Upper lobe of left lung (tissue), 6 donors: ENCODE results near the gene WDR70. TPM values are rescaled to one million over a fixed set of nuclear protein-coding genes. Genes with fewer than 3 reads are reported as not detected.
"Not testable (repeated sequence)": the region's sequence is repeated elsewhere in the genome, so short reads cannot be mapped to it uniquely, and the experiment has no call there.

Experiments
- ATAC-seq, 2 donors: fragments of 200-7000 bp; cut with Tn5 transposase; one replicate each; pipeline ENCODE4 v1.9.1; 2022; ENCODE audit warnings: mild to moderate bottlenecking in 2 of 2, moderate library complexity in 2 of 2; ENCODE audit not compliant: low FRiP score in 2 of 2
- DNase-seq, 2 donors: peaks; one replicate each; pipeline ENCODE4 v3.0.0-alpha.2; 2019 to 2020
- H3K27ac ChIP-seq, 4 donors: fragments of 200-600 bp; sonication (generic); one replicate each; pipeline ENCODE4 v1.5.1; 2016 to 2019
- H3K27me3 ChIP-seq, 4 donors: fragments of 200-600 bp; sonication (generic); one replicate each; pipeline ENCODE4 v1.5.1; 2017 to 2019
- H3K36me3 ChIP-seq, 4 donors: fragments of 200-600 bp; sonication (generic); one replicate each; pipeline ENCODE4 v1.5.1; 2016 to 2019
- H3K4me1 ChIP-seq, 4 donors: fragments of 200-600 bp; sonication (generic); one replicate each; pipeline ENCODE4 v1.5.1; 2018 to 2019
- H3K4me3 ChIP-seq, 4 donors: fragments of 200-600 bp; sonication (generic); one replicate each; pipeline ENCODE4 v1.5.1; 2017 to 2019; ENCODE audit warnings: mild to moderate bottlenecking in 2 of 4, moderate library complexity in 1 of 4
- H3K9me3 ChIP-seq, 4 donors: fragments of 200-600 bp; sonication (generic); one replicate each; pipeline ENCODE4 v1.5.1; 2018 to 2019
- EP300 ChIP-seq, 4 donors: sonication (generic); formaldehyde crosslinking; IDR thresholded peaks; one replicate each; pipeline ENCODE4 v1.5.1; 2017; ENCODE audit warnings: antibody characterized with exemption in 4 of 4, control low read depth in 2 of 4
- POLR2A ChIP-seq, 4 donors: fragments of 450-650 bp; IDR thresholded peaks; one replicate each; pipeline ENCODE4 v1.5.1; 2016 to 2017; ENCODE audit warnings: antibody characterized with exemption in 4 of 4, mild to moderate bottlenecking in 2 of 4
- POLR2AphosphoS5 ChIP-seq, 2 donors: sonication (generic); formaldehyde crosslinking; IDR thresholded peaks; one replicate each; pipeline ENCODE4 v1.5.1; 2017; ENCODE audit warnings: antibody characterized with exemption in 2 of 2
- WGBS, 2 donors: methylation state at CpG; one replicate each; pipeline ENCODE4 v1.1.5; 2017 to 2018; 5-methylcytosine and 5-hydroxymethylcytosine counted together
- total RNA-seq, 6 donors: library from RNA; depleted of rRNA in 4 of 6; stranded (reverse); fragments of >200 nt in 4 of 6; gene quantifications; one replicate each; pipeline versions ENCODE4 v1.1.0 to v1.2.1, GENCODE V29; 2016 to 2021
- TF ChIP-seq, protein P1 (sequence below), 6 experiments: fragments of 450-650 bp in 4 of 6; fragments of 200-600 bp in 2 of 6; sonication (generic) in 2 of 6; IDR thresholded peaks; one replicate each; pipeline ENCODE4 v1.5.1; 2016 to 2019; ENCODE audit warnings: antibody characterized with exemption in 6 of 6
- donor health status: DM: no; HTN: no; CAD: no; lungs with moderate emphysema.
- donor health status: DM: no; HTN: yes; CAD: no; lungs with severe emphysema.

The WDR70 gene
- total RNA-seq, 6 donors from 2014 or later = 20.7 to 75.4 (median 27.9) TPM

DNA sequence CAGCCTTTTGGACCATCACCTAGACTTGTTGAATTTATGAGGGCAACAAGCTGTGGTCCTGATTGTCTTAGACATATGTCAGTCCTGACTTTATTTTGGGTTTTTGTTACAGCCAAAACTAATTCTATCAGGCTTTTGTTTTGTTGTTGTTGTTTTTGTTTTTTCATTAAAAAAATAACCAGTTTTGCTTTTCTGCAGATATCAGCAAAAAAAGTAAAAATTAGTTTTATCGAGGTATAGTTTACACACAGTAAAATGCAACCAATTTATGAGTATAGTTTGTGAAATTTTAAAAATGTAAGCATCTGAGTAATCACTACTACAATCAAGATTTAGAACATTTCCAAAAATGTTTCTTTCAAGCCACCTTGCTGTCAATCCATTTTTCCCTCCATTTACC is 48.9 kb downstream of the WDR70 start:
- DNase-seq (no peak), ATAC-seq (no peak)
- Histone ChIP-seq H3K36me3 (peaks cover 0 to 16% (median 11%) of the 10 kb centered on the region in 4 donors), H3K9me3 (no peaks in the 10 kb centered on the region), H3K4me1 (no peaks in the 10 kb centered on the region), H3K27me3 (no peaks in the 10 kb centered on the region), H3K27ac (no peak overlapping the region), H3K4me3 (no peak overlapping the region)
- 95 to 100% methylated on average over 1 of the region's 1 CpG for WGBS, 2 donors
- no peak for TF ChIP-seq POLR2AphosphoS5 (IDR thresholded peaks at IDR 0.05)
- no peak for TF ChIP-seq POLR2A (IDR thresholded peaks at IDR 0.05)
- TF ChIP-seq, protein P1, sequence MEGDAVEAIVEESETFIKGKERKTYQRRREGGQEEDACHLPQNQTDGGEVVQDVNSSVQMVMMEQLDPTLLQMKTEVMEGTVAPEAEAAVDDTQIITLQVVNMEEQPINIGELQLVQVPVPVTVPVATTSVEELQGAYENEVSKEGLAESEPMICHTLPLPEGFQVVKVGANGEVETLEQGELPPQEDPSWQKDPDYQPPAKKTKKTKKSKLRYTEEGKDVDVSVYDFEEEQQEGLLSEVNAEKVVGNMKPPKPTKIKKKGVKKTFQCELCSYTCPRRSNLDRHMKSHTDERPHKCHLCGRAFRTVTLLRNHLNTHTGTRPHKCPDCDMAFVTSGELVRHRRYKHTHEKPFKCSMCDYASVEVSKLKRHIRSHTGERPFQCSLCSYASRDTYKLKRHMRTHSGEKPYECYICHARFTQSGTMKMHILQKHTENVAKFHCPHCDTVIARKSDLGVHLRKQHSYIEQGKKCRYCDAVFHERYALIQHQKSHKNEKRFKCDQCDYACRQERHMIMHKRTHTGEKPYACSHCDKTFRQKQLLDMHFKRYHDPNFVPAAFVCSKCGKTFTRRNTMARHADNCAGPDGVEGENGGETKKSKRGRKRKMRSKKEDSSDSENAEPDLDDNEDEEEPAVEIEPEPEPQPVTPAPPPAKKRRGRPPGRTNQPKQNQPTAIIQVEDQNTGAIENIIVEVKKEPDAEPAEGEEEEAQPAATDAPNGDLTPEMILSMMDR (IDR thresholded peaks at IDR 0.05) = no peak
- TF ChIP-seq EP300 (IDR thresholded peaks at IDR 0.05) = no peak

DNA sequence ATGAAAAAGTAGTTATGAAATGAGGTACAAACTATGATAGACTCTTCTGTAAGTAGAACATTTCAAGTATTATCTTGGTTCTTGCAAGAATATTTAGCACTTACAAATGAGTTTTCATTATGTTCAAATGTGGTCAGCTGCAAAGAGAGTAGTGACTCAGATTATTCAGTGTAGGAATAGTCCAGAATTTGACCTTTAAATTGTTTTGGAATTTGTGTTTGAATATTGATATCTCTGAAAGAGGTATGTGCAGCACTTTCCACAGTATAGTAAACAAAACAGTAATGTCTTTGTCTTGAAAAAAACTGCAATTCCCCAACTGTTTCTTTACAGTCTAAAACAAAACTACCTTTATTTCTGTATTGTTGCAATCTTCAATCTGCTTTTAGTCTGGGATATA is 56.1 kb downstream of the WDR70 start:
- Histone ChIP-seq H3K4me1 (no peaks in the 10 kb centered on the region), H3K9me3 (no peaks in the 10 kb centered on the region), H3K36me3 (peaks cover 0 to 5% (median 2%) of the 10 kb centered on the region in 4 donors), H3K27ac (no peak overlapping the region), H3K27me3 (no peaks in the 10 kb centered on the region), H3K4me3 (no peak overlapping the region)
- no peak for ATAC-seq
- TF ChIP-seq EP300 (IDR thresholded peaks at IDR 0.05) (no peak), POLR2A (IDR thresholded peaks at IDR 0.05) (no peak), POLR2AphosphoS5 (IDR thresholded peaks at IDR 0.05) (no peak)
- TF ChIP-seq, protein P1 (IDR thresholded peaks at IDR 0.05) = no peak
- DNase-seq = no peak

DNA sequence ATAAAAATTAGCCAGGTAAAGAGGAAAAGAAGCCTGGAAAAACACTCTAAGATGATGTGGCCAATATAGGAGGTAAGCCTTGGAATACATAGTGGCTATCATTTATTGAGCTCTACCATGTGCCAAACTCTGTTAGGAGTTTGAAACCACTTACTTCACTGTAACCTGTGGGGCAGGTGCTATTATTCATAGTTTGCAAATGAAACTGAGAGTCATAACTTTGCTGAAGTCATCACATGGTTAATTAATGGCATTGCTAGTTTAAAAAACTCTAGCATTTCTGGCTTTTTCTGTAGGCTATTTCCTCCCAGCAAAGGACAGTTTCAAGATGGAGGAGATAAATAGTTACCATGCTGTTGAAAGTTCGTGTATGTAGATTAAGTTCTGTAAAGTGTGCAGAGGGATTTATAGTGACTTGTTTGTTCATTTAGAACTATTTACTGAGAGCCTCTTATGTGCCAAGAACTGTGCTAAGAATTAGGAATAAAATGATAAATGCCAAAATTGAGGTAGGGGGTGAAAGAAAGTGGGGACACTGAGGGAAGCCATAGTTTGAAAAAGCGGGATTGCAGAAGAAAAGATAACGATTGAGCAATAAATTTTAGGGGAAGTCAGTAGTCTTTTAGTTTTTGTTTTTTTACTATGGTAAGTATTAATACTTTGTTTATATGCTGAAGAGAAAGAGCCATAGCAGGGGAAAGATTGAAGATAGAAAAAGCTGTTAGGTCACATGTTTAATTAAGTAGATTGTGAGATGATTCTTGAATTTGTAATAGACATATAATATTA is 57.2 kb downstream of the WDR70 start:
- WGBS, 2 donors = 86 to 93% methylated on average over 3 of the region's 3 CpGs
- TF ChIP-seq EP300 (IDR thresholded peaks at IDR 0.05) (no peak), POLR2AphosphoS5 (IDR thresholded peaks at IDR 0.05) (no peak), POLR2A (IDR thresholded peaks at IDR 0.05) (no peak)
- TF ChIP-seq, protein P1 (IDR thresholded peaks at IDR 0.05) = no peak
- H3K9me3 ChIP-seq = no peaks in the 10 kb centered on the region
- ATAC-seq = no peak
- peaks cover 0 to 5% (median 2%) of the 10 kb centered on the region in 4 donors for H3K36me3 ChIP-seq
- no peak overlapping the region for H3K27ac ChIP-seq
- DNase-seq = no peak
- H3K4me3 ChIP-seq = no peak overlapping the region
- no peaks in the 10 kb centered on the region for H3K27me3 ChIP-seq
- H3K4me1 ChIP-seq = no peaks in the 10 kb centered on the region

GRCh38 chr5:37437711-37438110 is 58.6 kb downstream of the WDR70 start:
- TF ChIP-seq EP300 (IDR thresholded peaks at IDR 0.05) (no peak), POLR2AphosphoS5 (IDR thresholded peaks at IDR 0.05) (no peak), POLR2A (IDR thresholded peaks at IDR 0.05) (no peak)
- TF ChIP-seq, protein P1 (IDR thresholded peaks at IDR 0.05) = no peak
- ATAC-seq (no peak), DNase-seq (no peak)
- H3K4me3 ChIP-seq = no peak overlapping the region
- H3K27ac ChIP-seq = no peak overlapping the region
- WGBS, 2 donors = 96 to 97% methylated on average over 2 of the region's 2 CpGs
- peaks cover 0 to 8% (median 2%) of the 10 kb centered on the region in 4 donors for H3K36me3 ChIP-seq
- no peaks in the 10 kb centered on the region for H3K9me3 ChIP-seq
- H3K4me1 ChIP-seq = no peaks in the 10 kb centered on the region
- H3K27me3 ChIP-seq = no peaks in the 10 kb centered on the region

GRCh38 chr5:37445783-37446182 is 66.7 kb downstream of the WDR70 start:
- H3K4me3 ChIP-seq, ATAC-seq, H3K27ac ChIP-seq, H3K4me1 ChIP-seq, DNase-seq, H3K9me3 ChIP-seq, H3K27me3 ChIP-seq: not testable (repeated sequence)
- H3K36me3 ChIP-seq = peaks cover 0 to 26% (median 8%) of the 10 kb centered on the region in 4 donors
- 68 to 80% methylated on average over 3 of the region's 3 CpGs for WGBS, 2 donors
